K562 (cell line): ENCODE results near the gene RPS8. TPM values are rescaled to one million over a fixed set of nuclear protein-coding genes. Genes with fewer than 3 reads are reported as not detected.

Source experiments
- AFF4 ChIP-seq: sonication (generic); formaldehyde crosslinking; IDR thresholded peaks from 2 replicates; pipeline ENCODE4 v1.8.0; 2023; ENCODE audit warnings: mild to moderate bottlenecking, missing genetic modification reagents
- CBFB ChIP-seq: sonication (generic); formaldehyde crosslinking; IDR thresholded peaks from 2 replicates; pipeline ENCODE4 v1.4.0; 2020; ENCODE audit warnings: mild to moderate bottlenecking, missing genetic modification reagents
- E4F1 ChIP-seq: fragments of 250-450 bp; sonication (Bioruptor Pico); IDR thresholded peaks from 2 replicates; pipeline ENCODE4 v1.5.0; 2021; ENCODE audit warnings: mild to moderate bottlenecking, borderline replicate concordance
- FIP1L1 ChIP-seq: fragments of 200-400 bp; formaldehyde crosslinking; IDR thresholded peaks from 2 replicates; pipeline ENCODE4 v1.6.1; 2018; ENCODE audit warnings: mild to moderate bottlenecking, low read depth, low read length; ENCODE audit not compliant: poor library complexity, severe bottlenecking
- HDAC1 ChIP-seq, 2 experiments: fragments of 450-650 bp; IDR thresholded peaks; 2 replicates each; pipeline ENCODE4 v1.6.1; 2016 to 2017; ENCODE audit warnings: inconsistent platforms in 1 of 2, mild to moderate bottlenecking in 1 of 2, moderate library complexity in 1 of 2
- HIVEP1 ChIP-seq: fragments of 250-450 bp; sonication (Bioruptor Pico); IDR thresholded peaks from 2 replicates; pipeline ENCODE4 v1.4.0; 2020; ENCODE audit warnings: mild to moderate bottlenecking
- HNRNPLL ChIP-seq: fragments of 200-400 bp; formaldehyde crosslinking; IDR thresholded peaks from 2 replicates; pipeline ENCODE4 v1.6.1; 2017; ENCODE audit warnings: low read length, low read depth, mild to moderate bottlenecking; ENCODE audit not compliant: poor library complexity, severe bottlenecking
- KLF1 ChIP-seq: fragments of 450-650 bp; IDR thresholded peaks from 2 replicates; pipeline ENCODE4 v1.6.1; 2016; ENCODE audit warnings: missing genetic modification characterization, missing compliant biosample characterization
- MAFK ChIP-seq: IDR thresholded peaks from 2 replicates; pipeline ENCODE4 v1.6.1; 2011; ENCODE audit warnings: low read length, improper control_type of control experiment
- MYBL2 ChIP-seq, 2 experiments: fragments of 450-650 bp in 1 of 2; sonication (generic) in 1 of 2; formaldehyde crosslinking in 1 of 2; IDR thresholded peaks; 2 replicates each; pipeline versions ENCODE4 v1.6.1 to v1.8.1; 2017 to 2022; ENCODE audit warnings: borderline replicate concordance in 1 of 2, inconsistent platforms in 1 of 2, low read depth in 1 of 2, mild to moderate bottlenecking in 1 of 2, missing genetic modification reagents in 1 of 2, moderate library complexity in 1 of 2
- NFYB ChIP-seq: IDR thresholded peaks from 2 replicates; pipeline ENCODE4 v1.6.1; 2011; ENCODE audit warnings: mild to moderate bottlenecking, moderate library complexity; ENCODE audit not compliant: insufficient read length; ENCODE audit errors: extremely low read depth
- NR2C2 ChIP-seq, 2 experiments: fragments of 200-800 bp in 1 of 2; sonication (Bioruptor generic) in 1 of 2; sonication (generic) in 1 of 2; formaldehyde crosslinking in 1 of 2; IDR thresholded peaks; 2 replicates each; pipeline versions ENCODE4 v1.6.1 to v1.8.0; 2016 to 2022; ENCODE audit warnings: mild to moderate bottlenecking in 1 of 2, missing compliant biosample characterization in 1 of 2, missing genetic modification characterization in 1 of 2, missing genetic modification reagents in 1 of 2
- NRF1 ChIP-seq, 2 experiments: fragments of 450-650 bp; IDR thresholded peaks in 1 of 2; conservative IDR thresholded peaks in 1 of 2; 2 replicates each; pipeline ENCODE4 v1.6.1; 2014; ENCODE audit warnings: mild to moderate bottlenecking in 2 of 2
- PRPF4 ChIP-seq: fragments of 200-400 bp; formaldehyde crosslinking; IDR thresholded peaks from one replicate; pipeline ENCODE4 v1.6.1; 2017; ENCODE audit warnings: low read length, low read depth, mild to moderate bottlenecking; ENCODE audit not compliant: insufficient read depth, poor library complexity, severe bottlenecking
- RB1 ChIP-seq: fragments of 450-650 bp; IDR thresholded peaks from 2 replicates; pipeline ENCODE4 v1.6.1; 2017; ENCODE audit warnings: low read depth, mild to moderate bottlenecking
- TAF7 ChIP-seq: fragments of 450-650 bp; IDR thresholded peaks from 2 replicates; pipeline ENCODE4 v1.6.1; 2016; ENCODE audit warnings: missing genetic modification characterization, missing compliant biosample characterization
- ZNF311 ChIP-seq: fragments of 250-450 bp; sonication (Bioruptor Pico); IDR thresholded peaks from 2 replicates; pipeline ENCODE4 v1.4.0; 2020; ENCODE audit warnings: mild to moderate bottlenecking, moderate library complexity
- ZNF77 ChIP-seq: fragments of 250-450 bp; sonication (Bioruptor Pico); IDR thresholded peaks from 2 replicates; pipeline ENCODE4 v1.5.0; 2020
- polyA plus RNA-seq, 8 experiments: library from polyadenylated mRNA; depleted of rRNA in 4 of 8; stranded (reverse) in 5 of 8; unstranded in 3 of 8; fragments of >200 nt; fragmentation: Nextera tagmentation in 2 of 8; fragmentation: Illumina TruSeq in 1 of 8; extraction: Ambion mirVana in 2 of 8; extraction: Trizol in 1 of 8; gene quantifications; 2 replicates each; pipeline versions ENCODE4 v1.2.1 to v1.2.3, GENCODE V29; 2011 to 2014; ENCODE audit warnings: inconsistent platforms in 1 of 8, missing spikeins in 1 of 8
- total RNA-seq, 7 experiments: library from RNA; depleted of rRNA in 6 of 7; stranded (reverse); fragments of >200 nt in 6 of 7; fragmentation: Illumina TruSeq in 2 of 7; extraction: Trizol in 2 of 7; gene quantifications; 2 replicates each; pipeline versions ENCODE4 v1.2.1 to v1.2.3, GENCODE V29; 2011 to 2021; ENCODE audit warnings: low replicate concordance in 1 of 7

Gene RPS8
- total and polyA plus RNA-seq, 9 of the 15 experiments (the other 6 are each of a cell fraction or from before 2014, with no cell fraction given) = 2,431 to 4,168 (median 3,109) TPM

- TF ChIP-seq PRPF4 (no peak), TAF7 (tag) (peak; percentile 87), HIVEP1 (CRISPR knock-in tag) (no peak), MAFK (no peak), AFF4 (CRISPR knock-in tag) (no peak), KLF1 (no peak), CBFB (CRISPR knock-in tag) (0 out of 2 replicates have a peak, but pooled peaks have one; percentile 20), ZNF311 (CRISPR knock-in tag) (no peak), HNRNPLL (no peak), ZNF77 (CRISPR knock-in tag) (no peak), NRF1 (conservative IDR thresholded peaks at IDR 0.05 in 1 of 2, IDR thresholded peaks at IDR 0.05 in 1 of 2) (peak; percentile 14 to 26; a peak in 1 of 4 replicates), RB1 (0 out of 2 replicates have a peak, but pooled peaks have one; percentile 34), E4F1 (CRISPR knock-in tag) (no peak), FIP1L1 (no peak), MYBL2 (IDR thresholded peaks at IDR 0.05; ENCODE audit: low read depth) (no peak), MYBL2 (CRISPR knock-in tag; IDR thresholded peaks at IDR 0.05; ENCODE audit: borderline replicate concordance) (no peak), NR2C2 (CRISPR knock-in tag; IDR thresholded peaks at IDR 0.05) (0 out of 2 replicates have a peak, but pooled peaks have one; percentile 15), NR2C2 (tag; IDR thresholded peaks at IDR 0.05) (no peak; the same call in none of the 2 replicates), HDAC1 (IDR thresholded peaks at IDR 0.05) (peak in 1 of 2 experiments; percentile 23; a peak in 1 of 4 replicates), NFYB (no peak)
Observed at GRCh38 chr1:44820328-44821239, 45.2 kb downstream of the RPS8 start (continued).
